ENCODE results near the gene TRPM2.

DNA sequence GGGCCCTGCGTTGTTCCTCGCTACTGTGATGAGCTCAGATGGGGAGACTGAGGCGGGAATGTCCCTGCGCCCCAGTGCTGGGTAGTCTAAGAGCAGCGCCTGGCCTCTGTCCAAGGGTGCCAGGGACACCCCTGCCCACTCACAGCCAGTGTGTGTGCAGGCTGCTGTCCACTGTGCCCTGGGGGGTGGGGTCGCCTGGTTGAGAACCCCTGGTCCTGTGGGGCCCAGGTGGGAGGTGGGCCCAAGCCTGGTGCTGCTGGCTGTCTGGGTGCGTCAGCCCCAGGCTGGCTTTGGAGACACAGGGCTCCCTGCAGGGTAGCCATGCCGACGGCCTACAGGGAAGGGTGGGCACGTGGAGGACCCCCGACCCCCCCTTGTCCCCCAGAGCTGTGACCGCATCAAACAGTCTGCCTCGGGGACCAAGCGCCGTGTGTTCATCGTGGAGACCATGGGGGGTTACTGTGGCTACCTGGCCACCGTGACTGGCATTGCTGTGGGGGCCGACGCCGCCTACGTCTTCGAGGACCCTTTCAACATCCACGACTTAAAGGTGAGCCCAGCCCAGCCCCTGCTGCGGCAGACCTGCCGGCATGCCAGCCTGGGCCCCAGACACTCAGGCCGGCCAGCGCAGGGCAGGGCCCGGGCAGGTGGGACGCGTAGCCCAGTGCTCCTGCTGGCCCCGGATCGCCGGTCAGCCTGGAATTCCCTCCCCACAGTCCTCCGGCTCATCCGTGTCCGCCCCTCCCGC is 29.1 kb upstream of the TRPM2 start:
- no peak for TF ChIP-seq EP300 (IDR thresholded peaks at IDR 0.05)
- TF ChIP-seq, protein P1, sequence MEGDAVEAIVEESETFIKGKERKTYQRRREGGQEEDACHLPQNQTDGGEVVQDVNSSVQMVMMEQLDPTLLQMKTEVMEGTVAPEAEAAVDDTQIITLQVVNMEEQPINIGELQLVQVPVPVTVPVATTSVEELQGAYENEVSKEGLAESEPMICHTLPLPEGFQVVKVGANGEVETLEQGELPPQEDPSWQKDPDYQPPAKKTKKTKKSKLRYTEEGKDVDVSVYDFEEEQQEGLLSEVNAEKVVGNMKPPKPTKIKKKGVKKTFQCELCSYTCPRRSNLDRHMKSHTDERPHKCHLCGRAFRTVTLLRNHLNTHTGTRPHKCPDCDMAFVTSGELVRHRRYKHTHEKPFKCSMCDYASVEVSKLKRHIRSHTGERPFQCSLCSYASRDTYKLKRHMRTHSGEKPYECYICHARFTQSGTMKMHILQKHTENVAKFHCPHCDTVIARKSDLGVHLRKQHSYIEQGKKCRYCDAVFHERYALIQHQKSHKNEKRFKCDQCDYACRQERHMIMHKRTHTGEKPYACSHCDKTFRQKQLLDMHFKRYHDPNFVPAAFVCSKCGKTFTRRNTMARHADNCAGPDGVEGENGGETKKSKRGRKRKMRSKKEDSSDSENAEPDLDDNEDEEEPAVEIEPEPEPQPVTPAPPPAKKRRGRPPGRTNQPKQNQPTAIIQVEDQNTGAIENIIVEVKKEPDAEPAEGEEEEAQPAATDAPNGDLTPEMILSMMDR (IDR thresholded peaks at IDR 0.05): no peak
- no peak for TF ChIP-seq POLR2A (IDR thresholded peaks at IDR 0.05; ENCODE audit: low read depth)
- no peak for TF ChIP-seq POLR2AphosphoS5 (IDR thresholded peaks at IDR 0.05)
